ENCODE data around the gene SERPINA10. TPM values are rescaled to one million over a fixed set of nuclear protein-coding genes. Genes with fewer than 3 reads are reported as not detected.

The SERPINA10 gene
- polyA plus RNA-seq, 1 donor from 2014 or later: not detected

DNA sequence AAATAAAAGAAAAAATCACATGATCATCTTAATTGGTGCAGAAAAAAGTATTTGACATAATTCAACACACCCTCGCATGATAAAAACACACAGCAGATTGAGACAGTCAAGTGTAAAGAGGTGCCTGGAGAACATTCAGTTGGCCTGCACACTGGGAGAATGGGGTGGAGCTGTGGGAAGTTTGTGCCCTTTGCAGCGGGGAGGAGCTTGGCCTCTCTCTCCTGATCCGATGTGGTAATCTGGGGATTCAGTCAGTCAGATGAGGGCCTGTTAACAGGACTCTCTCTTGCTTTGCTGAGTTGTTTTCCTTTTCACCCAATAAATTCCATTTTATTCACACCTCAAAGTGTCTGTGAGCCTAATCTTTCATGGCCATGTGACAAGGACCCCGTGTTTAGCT lies 24.2 kb upstream of the SERPINA10 start:
- H4K20me1 ChIP-seq (ENCODE audit: insufficient read depth): no peaks in the 10 kb centered on the region
- no peak overlapping the region for H3K9ac ChIP-seq (ENCODE audit: low read length)
- no peaks in the 10 kb centered on the region for H3F3A ChIP-seq (ENCODE audit: insufficient read depth, low read length, poor library complexity, severe bottlenecking)
- H3K27me3 ChIP-seq (ENCODE audit: insufficient read depth, low read depth, low read length): no peaks in the 10 kb centered on the region
- no peak overlapping the region for H3K4me3 ChIP-seq (ENCODE audit: low read length)
- no peaks in the 10 kb centered on the region for H3K36me3 ChIP-seq (ENCODE audit: insufficient read depth, low read length)
- H3K9me2 ChIP-seq (ENCODE audit: insufficient read depth, low read length): no peaks in the 10 kb centered on the region
- no peaks in the 10 kb centered on the region for H3K79me2 ChIP-seq (replicated peaks; ENCODE audit: insufficient read depth, low read length)
- no peak overlapping the region for H2AFZ ChIP-seq (ENCODE audit: low read depth, low read length)
- TF ChIP-seq, protein P1, sequence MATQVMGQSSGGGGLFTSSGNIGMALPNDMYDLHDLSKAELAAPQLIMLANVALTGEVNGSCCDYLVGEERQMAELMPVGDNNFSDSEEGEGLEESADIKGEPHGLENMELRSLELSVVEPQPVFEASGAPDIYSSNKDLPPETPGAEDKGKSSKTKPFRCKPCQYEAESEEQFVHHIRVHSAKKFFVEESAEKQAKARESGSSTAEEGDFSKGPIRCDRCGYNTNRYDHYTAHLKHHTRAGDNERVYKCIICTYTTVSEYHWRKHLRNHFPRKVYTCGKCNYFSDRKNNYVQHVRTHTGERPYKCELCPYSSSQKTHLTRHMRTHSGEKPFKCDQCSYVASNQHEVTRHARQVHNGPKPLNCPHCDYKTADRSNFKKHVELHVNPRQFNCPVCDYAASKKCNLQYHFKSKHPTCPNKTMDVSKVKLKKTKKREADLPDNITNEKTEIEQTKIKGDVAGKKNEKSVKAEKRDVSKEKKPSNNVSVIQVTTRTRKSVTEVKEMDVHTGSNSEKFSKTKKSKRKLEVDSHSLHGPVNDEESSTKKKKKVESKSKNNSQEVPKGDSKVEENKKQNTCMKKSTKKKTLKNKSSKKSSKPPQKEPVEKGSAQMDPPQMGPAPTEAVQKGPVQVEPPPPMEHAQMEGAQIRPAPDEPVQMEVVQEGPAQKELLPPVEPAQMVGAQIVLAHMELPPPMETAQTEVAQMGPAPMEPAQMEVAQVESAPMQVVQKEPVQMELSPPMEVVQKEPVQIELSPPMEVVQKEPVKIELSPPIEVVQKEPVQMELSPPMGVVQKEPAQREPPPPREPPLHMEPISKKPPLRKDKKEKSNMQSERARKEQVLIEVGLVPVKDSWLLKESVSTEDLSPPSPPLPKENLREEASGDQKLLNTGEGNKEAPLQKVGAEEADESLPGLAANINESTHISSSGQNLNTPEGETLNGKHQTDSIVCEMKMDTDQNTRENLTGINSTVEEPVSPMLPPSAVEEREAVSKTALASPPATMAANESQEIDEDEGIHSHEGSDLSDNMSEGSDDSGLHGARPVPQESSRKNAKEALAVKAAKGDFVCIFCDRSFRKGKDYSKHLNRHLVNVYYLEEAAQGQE (IDR thresholded peaks at IDR 0.05; ENCODE audit: borderline replicate concordance): no peak
- TF ChIP-seq EZH2 (IDR thresholded peaks at IDR 0.05; ENCODE audit: borderline replicate concordance, insufficient read depth, low read length, poor library complexity, severe bottlenecking) (no peak), POLR2AphosphoS5 (IDR thresholded peaks at IDR 0.05) (no peak), SMC3 (conservative IDR thresholded peaks at IDR 0.05; ENCODE audit: poor library complexity) (no peak), EP300 (conservative IDR thresholded peaks at IDR 0.05; ENCODE audit: poor library complexity, severe bottlenecking) (no peak), TAF1 (IDR thresholded peaks at IDR 0.05; ENCODE audit: low read depth) (no peak), MXI1 (conservative IDR thresholded peaks at IDR 0.05; ENCODE audit: poor library complexity, severe bottlenecking) (no peak), RAD21 (conservative IDR thresholded peaks at IDR 0.05) (no peak)
- TF ChIP-seq, protein P2, sequence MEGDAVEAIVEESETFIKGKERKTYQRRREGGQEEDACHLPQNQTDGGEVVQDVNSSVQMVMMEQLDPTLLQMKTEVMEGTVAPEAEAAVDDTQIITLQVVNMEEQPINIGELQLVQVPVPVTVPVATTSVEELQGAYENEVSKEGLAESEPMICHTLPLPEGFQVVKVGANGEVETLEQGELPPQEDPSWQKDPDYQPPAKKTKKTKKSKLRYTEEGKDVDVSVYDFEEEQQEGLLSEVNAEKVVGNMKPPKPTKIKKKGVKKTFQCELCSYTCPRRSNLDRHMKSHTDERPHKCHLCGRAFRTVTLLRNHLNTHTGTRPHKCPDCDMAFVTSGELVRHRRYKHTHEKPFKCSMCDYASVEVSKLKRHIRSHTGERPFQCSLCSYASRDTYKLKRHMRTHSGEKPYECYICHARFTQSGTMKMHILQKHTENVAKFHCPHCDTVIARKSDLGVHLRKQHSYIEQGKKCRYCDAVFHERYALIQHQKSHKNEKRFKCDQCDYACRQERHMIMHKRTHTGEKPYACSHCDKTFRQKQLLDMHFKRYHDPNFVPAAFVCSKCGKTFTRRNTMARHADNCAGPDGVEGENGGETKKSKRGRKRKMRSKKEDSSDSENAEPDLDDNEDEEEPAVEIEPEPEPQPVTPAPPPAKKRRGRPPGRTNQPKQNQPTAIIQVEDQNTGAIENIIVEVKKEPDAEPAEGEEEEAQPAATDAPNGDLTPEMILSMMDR (IDR thresholded peaks at IDR 0.05; ENCODE audit: poor library complexity, severe bottlenecking): no peak
- no peak overlapping the region for H3K27ac ChIP-seq (ENCODE audit: low read length)
- no peak overlapping the region for H3K4me2 ChIP-seq (ENCODE audit: low read length)
- H3K9me3 ChIP-seq (ENCODE audit: low read length): peaks cover 6% of the 10 kb centered on the region

DNA sequence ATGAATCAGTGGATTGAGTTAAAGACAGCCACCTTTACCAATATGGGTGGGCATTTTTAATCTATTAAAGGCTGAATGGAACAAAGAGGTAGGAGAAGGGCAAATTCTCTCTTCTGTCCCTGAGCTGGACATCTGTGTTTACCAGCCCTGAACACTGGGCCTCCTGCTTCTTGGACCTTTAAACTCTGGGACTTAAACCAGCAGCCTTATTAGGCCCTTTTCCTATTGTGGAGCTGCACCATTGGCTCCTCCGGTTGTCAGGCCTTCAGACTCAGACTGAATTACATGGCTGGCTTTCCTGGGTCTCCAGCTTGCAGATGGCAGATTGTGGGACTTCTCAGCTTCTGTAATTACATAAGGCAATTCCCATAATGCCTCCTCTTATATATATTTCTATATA lies 23.6 kb upstream of the SERPINA10 start:
- no peak overlapping the region for H2AFZ ChIP-seq (ENCODE audit: low read depth, low read length)
- TF ChIP-seq RAD21 (conservative IDR thresholded peaks at IDR 0.05) (no peak), POLR2AphosphoS5 (IDR thresholded peaks at IDR 0.05) (no peak), EZH2 (IDR thresholded peaks at IDR 0.05; ENCODE audit: borderline replicate concordance, insufficient read depth, low read length, poor library complexity, severe bottlenecking) (no peak)
- peaks cover 6% of the 10 kb centered on the region for H3K9me3 ChIP-seq (ENCODE audit: low read length)
- H3F3A ChIP-seq (ENCODE audit: insufficient read depth, low read length, poor library complexity, severe bottlenecking): no peaks in the 10 kb centered on the region
- H3K27ac ChIP-seq (ENCODE audit: low read length): no peak overlapping the region
- H3K4me2 ChIP-seq (ENCODE audit: low read length): no peak overlapping the region
- H3K36me3 ChIP-seq (ENCODE audit: insufficient read depth, low read length): no peaks in the 10 kb centered on the region
- H3K27me3 ChIP-seq (ENCODE audit: insufficient read depth, low read depth, low read length): no peaks in the 10 kb centered on the region
- H4K20me1 ChIP-seq (ENCODE audit: insufficient read depth): no peaks in the 10 kb centered on the region
- no peaks in the 10 kb centered on the region for H3K79me2 ChIP-seq (replicated peaks; ENCODE audit: insufficient read depth, low read length)
- H3K4me3 ChIP-seq (ENCODE audit: low read length): no peak overlapping the region
- no peaks in the 10 kb centered on the region for H3K9me2 ChIP-seq (ENCODE audit: insufficient read depth, low read length)
- no peak overlapping the region for H3K9ac ChIP-seq (ENCODE audit: low read length)

DNA sequence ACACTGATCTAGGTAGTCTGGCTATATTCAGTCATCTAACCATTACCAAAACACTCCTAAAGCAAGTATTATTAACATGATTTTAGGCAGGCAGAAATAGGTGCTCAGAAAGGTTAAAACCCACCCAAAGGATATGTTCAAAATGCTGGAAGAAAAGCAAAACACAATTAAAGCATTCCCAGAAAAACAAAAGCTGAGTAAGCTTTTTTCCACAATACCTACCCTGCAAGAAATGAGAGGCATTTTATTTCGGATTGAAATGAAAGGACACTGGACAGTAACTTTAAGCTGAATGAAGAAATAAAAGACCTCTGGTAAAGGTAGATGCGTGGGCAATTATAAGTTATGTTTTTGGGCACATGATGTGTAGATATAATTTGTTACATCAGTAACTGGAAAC lies 21.8 kb upstream of the SERPINA10 start:
- Histone ChIP-seq H3K9me3 (ENCODE audit: low read length) (peaks cover 6% of the 10 kb centered on the region), H3K4me3 (ENCODE audit: low read length) (no peak overlapping the region), H2AFZ (ENCODE audit: low read depth, low read length) (no peak overlapping the region), H3K27me3 (ENCODE audit: insufficient read depth, low read depth, low read length) (no peaks in the 10 kb centered on the region), H4K20me1 (ENCODE audit: insufficient read depth) (no peaks in the 10 kb centered on the region), H3F3A (ENCODE audit: insufficient read depth, low read length, poor library complexity, severe bottlenecking) (no peaks in the 10 kb centered on the region), H3K79me2 (replicated peaks; ENCODE audit: insufficient read depth, low read length) (no peaks in the 10 kb centered on the region), H3K36me3 (ENCODE audit: insufficient read depth, low read length) (no peaks in the 10 kb centered on the region), H3K4me2 (ENCODE audit: low read length) (no peak overlapping the region), H3K9me2 (ENCODE audit: insufficient read depth, low read length) (no peaks in the 10 kb centered on the region), H3K9ac (ENCODE audit: low read length) (no peak overlapping the region), H3K27ac (ENCODE audit: low read length) (no peak overlapping the region)
- TF ChIP-seq POLR2AphosphoS5 (IDR thresholded peaks at IDR 0.05) (no peak), MXI1 (conservative IDR thresholded peaks at IDR 0.05; ENCODE audit: poor library complexity, severe bottlenecking) (no peak), EP300 (conservative IDR thresholded peaks at IDR 0.05; ENCODE audit: poor library complexity, severe bottlenecking) (no peak), TAF1 (IDR thresholded peaks at IDR 0.05; ENCODE audit: low read depth) (no peak), EZH2 (IDR thresholded peaks at IDR 0.05; ENCODE audit: borderline replicate concordance, insufficient read depth, low read length, poor library complexity, severe bottlenecking) (no peak), RAD21 (conservative IDR thresholded peaks at IDR 0.05) (no peak), SMC3 (conservative IDR thresholded peaks at IDR 0.05; ENCODE audit: poor library complexity) (no peak)
- TF ChIP-seq, protein P1 (IDR thresholded peaks at IDR 0.05; ENCODE audit: borderline replicate concordance): no peak
- TF ChIP-seq, protein P2 (IDR thresholded peaks at IDR 0.05; ENCODE audit: poor library complexity, severe bottlenecking): no peak

Measured in neural cell (in vitro differentiated cells).